Effector memory CD4-positive, alpha-beta T cell (primary cell): ENCODE data around the gene DSN1.

Experiments
- DNase-seq, 3 donors: peaks; one replicate each; pipeline ENCODE4 v3.0.0-alpha.2; 2020
- H3K27ac ChIP-seq: 2 replicates; pipeline ENCODE4 v1.7.0; 2013; ENCODE audit warnings: mild to moderate bottlenecking, low read length, moderate library complexity; ENCODE audit not compliant: insufficient read depth, poor library complexity, severe bottlenecking
- H3K27me3 ChIP-seq: replicated peaks from 2 replicates; pipeline ENCODE4 v1.7.0; 2013; ENCODE audit warnings: mild to moderate bottlenecking, low read length; ENCODE audit not compliant: insufficient read depth, control insufficient read depth, poor library complexity, severe bottlenecking
- H3K36me3 ChIP-seq: 2 replicates; pipeline ENCODE4 v1.7.0; 2013; ENCODE audit warnings: mild to moderate bottlenecking, low read length, moderate library complexity; ENCODE audit not compliant: control insufficient read depth, insufficient read depth
- H3K4me1 ChIP-seq: 2 replicates; pipeline ENCODE4 v1.7.0; 2013; ENCODE audit warnings: low read length, mild to moderate bottlenecking; ENCODE audit not compliant: control insufficient read depth, insufficient read depth, poor library complexity, severe bottlenecking
- H3K4me3 ChIP-seq: 2 replicates; pipeline ENCODE4 v1.7.0; 2013; ENCODE audit warnings: low read length, low read depth, mild to moderate bottlenecking; ENCODE audit not compliant: insufficient read depth, poor library complexity, severe bottlenecking
- H3K9me3 ChIP-seq: 2 replicates; pipeline ENCODE4 v1.7.0; 2013; ENCODE audit warnings: mild to moderate bottlenecking, low read length, moderate library complexity; ENCODE audit not compliant: control insufficient read depth

Gene DSN1

DNA sequence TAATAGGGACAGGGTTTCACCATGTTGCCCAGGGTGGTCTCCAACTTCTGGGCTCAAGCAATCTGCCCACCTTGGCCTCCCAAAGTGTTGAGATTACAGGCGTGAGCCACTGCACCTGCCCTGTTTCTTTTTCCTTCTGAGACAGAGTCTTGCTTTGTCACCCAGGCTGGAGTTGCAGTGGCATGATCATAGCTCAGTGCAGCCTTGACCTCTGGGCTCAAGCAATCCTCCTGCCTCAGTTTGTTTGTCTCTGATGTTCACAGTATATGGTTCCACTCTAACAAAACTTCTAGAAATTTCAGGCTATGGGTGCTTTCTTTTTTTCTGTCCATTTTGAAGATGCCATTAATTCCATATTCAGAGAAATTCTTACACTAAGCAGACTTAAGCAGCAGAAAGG is 60.8 kb downstream of the DSN1 start:
- H3K27ac ChIP-seq: no peak overlapping the region

DNA sequence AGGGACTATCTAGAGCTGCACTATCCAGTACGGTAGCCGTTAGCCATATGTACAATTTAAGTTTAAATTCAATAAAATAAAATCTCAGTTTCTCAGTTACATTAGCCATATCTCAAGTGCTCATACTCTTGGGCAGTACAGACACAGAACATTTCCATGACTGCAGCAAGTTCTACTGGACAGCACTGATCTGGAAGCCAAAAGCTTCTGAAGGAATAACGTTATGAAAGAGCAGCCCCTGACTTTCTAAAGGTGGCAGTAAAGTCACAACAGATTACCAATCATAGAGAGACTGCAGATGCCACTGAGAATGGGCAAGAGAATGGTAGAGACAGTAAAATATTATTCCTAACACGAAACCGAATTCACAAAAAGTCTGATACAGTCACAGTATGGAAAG is 64.4 kb downstream of the DSN1 start:
- no peak overlapping the region for H3K27ac ChIP-seq
- no peaks in the 10 kb centered on the region for H3K27me3 ChIP-seq
- no peaks in the 10 kb centered on the region for H3K9me3 ChIP-seq
- DNase-seq: no peak
- H3K4me1 ChIP-seq: no peaks in the 10 kb centered on the region
- no peak overlapping the region for H3K4me3 ChIP-seq
- H3K36me3 ChIP-seq: peaks cover 6% of the 10 kb centered on the region

More for the DNA sequence above, 60.8 kb downstream of the DSN1 start:
- no peaks in the 10 kb centered on the region for H3K36me3 ChIP-seq
- no peak for DNase-seq
- H3K27me3 ChIP-seq: no peaks in the 10 kb centered on the region
- H3K9me3 ChIP-seq: no peaks in the 10 kb centered on the region
- H3K4me3 ChIP-seq: no peak overlapping the region
- H3K4me1 ChIP-seq: no peaks in the 10 kb centered on the region

DNA sequence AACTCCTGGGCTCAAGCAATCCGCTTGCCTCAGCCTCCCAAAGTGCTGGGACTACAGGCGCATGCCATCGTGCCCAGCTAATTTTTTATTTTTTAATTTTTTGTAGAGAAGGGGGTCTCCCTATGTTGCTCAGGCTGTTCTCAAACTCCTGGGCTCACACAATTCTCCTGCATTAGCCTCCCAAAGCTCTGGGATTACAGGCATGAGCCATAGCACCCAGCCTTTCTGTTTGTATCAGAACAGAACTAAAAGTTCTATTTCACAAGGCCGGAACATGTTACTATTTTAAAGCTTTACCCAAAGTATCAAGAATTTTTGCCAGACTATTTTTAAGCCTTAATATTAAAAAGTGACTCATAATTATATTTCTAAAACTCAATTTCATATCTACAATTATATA is 70.0 kb downstream of the DSN1 start:
- H3K4me1 ChIP-seq: no peaks in the 10 kb centered on the region
- H3K4me3 ChIP-seq: no peak overlapping the region
- H3K36me3 ChIP-seq: peaks cover 6% of the 10 kb centered on the region
- no peaks in the 10 kb centered on the region for H3K9me3 ChIP-seq
- no peak for DNase-seq
- H3K27ac ChIP-seq: no peak overlapping the region
- H3K27me3 ChIP-seq: no peaks in the 10 kb centered on the region
